Sigmoid colon (tissue), 4 donors: ENCODE data around the gene PLXNA4.

Source experiments
- CTCF ChIP-seq, 4 experiments: fragments of 450-650 bp in 3 of 4; fragments of 200-600 bp in 1 of 4; IDR thresholded peaks; one replicate each; pipeline ENCODE4 v1.5.1; 2016 to 2019; ENCODE audit warnings: antibody characterized with exemption in 4 of 4, mild to moderate bottlenecking in 3 of 4, moderate library complexity in 2 of 4
- EP300 ChIP-seq, 4 donors: sonication (generic); formaldehyde crosslinking; IDR thresholded peaks; one replicate each; pipeline ENCODE4 v1.6.1; 2017; ENCODE audit warnings: antibody characterized with exemption in 4 of 4
- POLR2A ChIP-seq, 2 donors: fragments of 450-650 bp; IDR thresholded peaks; one replicate each; pipeline ENCODE4 v1.6.1; 2016; ENCODE audit warnings: antibody characterized with exemption in 2 of 2, mild to moderate bottlenecking in 2 of 2, moderate library complexity in 2 of 2
- POLR2AphosphoS5 ChIP-seq, 4 donors: sonication (generic); formaldehyde crosslinking; IDR thresholded peaks; one replicate each; pipeline ENCODE4 v1.6.1; 2017; ENCODE audit warnings: antibody characterized with exemption in 4 of 4

DNA sequence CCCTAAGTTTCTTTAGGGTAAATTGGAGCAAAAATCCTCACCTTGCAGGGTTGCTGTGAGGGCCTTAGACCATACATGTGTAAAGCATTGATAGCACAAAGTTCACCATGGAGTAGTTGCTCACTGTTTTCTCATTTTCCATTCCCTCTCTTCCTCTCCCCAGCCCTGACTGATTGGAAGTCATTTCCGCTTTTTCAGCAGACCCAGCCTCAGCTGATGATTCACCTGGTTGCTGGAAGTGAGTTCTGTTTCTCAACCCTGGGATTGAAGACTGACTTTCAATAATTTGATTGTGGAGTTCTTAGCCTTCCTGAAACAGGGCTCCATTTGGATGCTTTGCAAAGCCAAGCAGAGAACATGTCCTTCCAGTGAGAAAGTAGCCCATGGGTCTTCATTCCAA, 107.0 kb downstream of the PLXNA4 start:
- TF ChIP-seq CTCF (IDR thresholded peaks at IDR 0.05): no peak
- no peak for TF ChIP-seq POLR2AphosphoS5 (IDR thresholded peaks at IDR 0.05)
- TF ChIP-seq POLR2A (IDR thresholded peaks at IDR 0.05): no peak
- TF ChIP-seq EP300 (IDR thresholded peaks at IDR 0.05): no peak
